H1 (cell line): ENCODE results near the gene CHST12. TPM values are rescaled to one million over a fixed set of nuclear protein-coding genes. Genes with fewer than 3 reads are reported as not detected.

Experiments
- CBX5 ChIP-seq: fragments of 300-800, 300-1000 bp; sonication (generic); IDR thresholded peaks from 2 replicates; pipeline ENCODE4 v1.7.1; 2016; ENCODE audit warnings: antibody characterized with exemption, low read length, low read depth
- SIRT6 ChIP-seq: IDR thresholded peaks from one replicate; pipeline ENCODE4 v1.7.1; 2012; ENCODE audit warnings: low read length, inconsistent platforms
- polyA plus RNA-seq, 7 experiments: library from polyadenylated mRNA; depleted of rRNA in 3 of 7; stranded (reverse) in 5 of 7; unstranded in 2 of 7; fragments of >200 nt in 5 of 7; fragments of 200-250 nt in 2 of 7; gene quantifications; 1 replicate in 5 of 7; 2 replicates in 1 of 7; 4 replicates in 1 of 7; pipeline versions ENCODE4 v1.2.1 to v1.2.3, GENCODE V29; 2011 to 2013; ENCODE audit warnings: missing spikeins in 2 of 7, mixed read lengths in 2 of 7
- total RNA-seq: library from RNA; stranded (reverse); fragmentation: NEBNext Ultra II Directional; extraction: Animal tissue kit (Norgen Biotek cat#: 25700); gene quantifications from 2 replicates; pipeline ENCODE4 v1.2.1, GENCODE V29; 2021
- TF ChIP-seq, protein P1 (sequence below): fragments of 300-600 bp; sonication (generic); IDR thresholded peaks from 2 replicates; pipeline ENCODE4 v1.7.1; 2012; ENCODE audit warnings: low read length, moderate library complexity, mild to moderate bottlenecking, inconsistent platforms; ENCODE audit not compliant: insufficient replicate concordance

CHST12 gene
- total and polyA plus RNA-seq, 2 of the 8 experiments (the other 6 are each of a cell fraction or from before 2014, with no cell fraction given): 13.4 to 24.1 TPM

DNA sequence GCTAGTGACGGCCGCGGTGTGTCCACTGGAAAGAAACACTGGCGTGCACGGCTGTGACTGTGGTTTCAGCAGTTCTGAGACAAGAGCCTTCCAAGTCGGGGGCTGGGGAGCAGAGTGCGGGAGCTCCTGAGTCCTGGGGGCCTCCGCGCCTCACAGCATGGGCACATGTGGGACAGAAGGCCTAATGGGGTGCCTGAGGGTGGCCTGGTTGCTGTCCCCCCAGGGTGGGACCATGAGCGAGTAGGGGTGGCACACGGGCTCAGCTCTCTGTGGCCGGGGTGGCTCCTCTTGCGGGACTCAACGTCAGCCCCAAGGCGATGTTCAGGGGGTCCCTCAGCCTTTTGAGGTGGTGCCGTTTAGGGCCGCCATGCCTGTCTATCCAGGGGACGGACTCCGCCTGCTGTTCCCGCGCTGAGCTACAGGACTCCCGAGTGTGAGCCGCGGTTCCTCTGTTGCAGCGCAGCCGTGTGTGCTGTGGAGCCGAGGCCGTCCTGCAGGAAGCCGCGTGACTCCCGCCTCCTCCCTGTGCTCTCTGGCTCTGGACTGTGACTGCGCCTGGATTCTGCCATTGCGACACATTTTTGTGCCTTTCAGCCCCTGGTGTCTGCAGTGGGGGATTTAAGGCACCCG lies 23.5 kb upstream of the CHST12 start (continued):
- TF ChIP-seq, protein P1, sequence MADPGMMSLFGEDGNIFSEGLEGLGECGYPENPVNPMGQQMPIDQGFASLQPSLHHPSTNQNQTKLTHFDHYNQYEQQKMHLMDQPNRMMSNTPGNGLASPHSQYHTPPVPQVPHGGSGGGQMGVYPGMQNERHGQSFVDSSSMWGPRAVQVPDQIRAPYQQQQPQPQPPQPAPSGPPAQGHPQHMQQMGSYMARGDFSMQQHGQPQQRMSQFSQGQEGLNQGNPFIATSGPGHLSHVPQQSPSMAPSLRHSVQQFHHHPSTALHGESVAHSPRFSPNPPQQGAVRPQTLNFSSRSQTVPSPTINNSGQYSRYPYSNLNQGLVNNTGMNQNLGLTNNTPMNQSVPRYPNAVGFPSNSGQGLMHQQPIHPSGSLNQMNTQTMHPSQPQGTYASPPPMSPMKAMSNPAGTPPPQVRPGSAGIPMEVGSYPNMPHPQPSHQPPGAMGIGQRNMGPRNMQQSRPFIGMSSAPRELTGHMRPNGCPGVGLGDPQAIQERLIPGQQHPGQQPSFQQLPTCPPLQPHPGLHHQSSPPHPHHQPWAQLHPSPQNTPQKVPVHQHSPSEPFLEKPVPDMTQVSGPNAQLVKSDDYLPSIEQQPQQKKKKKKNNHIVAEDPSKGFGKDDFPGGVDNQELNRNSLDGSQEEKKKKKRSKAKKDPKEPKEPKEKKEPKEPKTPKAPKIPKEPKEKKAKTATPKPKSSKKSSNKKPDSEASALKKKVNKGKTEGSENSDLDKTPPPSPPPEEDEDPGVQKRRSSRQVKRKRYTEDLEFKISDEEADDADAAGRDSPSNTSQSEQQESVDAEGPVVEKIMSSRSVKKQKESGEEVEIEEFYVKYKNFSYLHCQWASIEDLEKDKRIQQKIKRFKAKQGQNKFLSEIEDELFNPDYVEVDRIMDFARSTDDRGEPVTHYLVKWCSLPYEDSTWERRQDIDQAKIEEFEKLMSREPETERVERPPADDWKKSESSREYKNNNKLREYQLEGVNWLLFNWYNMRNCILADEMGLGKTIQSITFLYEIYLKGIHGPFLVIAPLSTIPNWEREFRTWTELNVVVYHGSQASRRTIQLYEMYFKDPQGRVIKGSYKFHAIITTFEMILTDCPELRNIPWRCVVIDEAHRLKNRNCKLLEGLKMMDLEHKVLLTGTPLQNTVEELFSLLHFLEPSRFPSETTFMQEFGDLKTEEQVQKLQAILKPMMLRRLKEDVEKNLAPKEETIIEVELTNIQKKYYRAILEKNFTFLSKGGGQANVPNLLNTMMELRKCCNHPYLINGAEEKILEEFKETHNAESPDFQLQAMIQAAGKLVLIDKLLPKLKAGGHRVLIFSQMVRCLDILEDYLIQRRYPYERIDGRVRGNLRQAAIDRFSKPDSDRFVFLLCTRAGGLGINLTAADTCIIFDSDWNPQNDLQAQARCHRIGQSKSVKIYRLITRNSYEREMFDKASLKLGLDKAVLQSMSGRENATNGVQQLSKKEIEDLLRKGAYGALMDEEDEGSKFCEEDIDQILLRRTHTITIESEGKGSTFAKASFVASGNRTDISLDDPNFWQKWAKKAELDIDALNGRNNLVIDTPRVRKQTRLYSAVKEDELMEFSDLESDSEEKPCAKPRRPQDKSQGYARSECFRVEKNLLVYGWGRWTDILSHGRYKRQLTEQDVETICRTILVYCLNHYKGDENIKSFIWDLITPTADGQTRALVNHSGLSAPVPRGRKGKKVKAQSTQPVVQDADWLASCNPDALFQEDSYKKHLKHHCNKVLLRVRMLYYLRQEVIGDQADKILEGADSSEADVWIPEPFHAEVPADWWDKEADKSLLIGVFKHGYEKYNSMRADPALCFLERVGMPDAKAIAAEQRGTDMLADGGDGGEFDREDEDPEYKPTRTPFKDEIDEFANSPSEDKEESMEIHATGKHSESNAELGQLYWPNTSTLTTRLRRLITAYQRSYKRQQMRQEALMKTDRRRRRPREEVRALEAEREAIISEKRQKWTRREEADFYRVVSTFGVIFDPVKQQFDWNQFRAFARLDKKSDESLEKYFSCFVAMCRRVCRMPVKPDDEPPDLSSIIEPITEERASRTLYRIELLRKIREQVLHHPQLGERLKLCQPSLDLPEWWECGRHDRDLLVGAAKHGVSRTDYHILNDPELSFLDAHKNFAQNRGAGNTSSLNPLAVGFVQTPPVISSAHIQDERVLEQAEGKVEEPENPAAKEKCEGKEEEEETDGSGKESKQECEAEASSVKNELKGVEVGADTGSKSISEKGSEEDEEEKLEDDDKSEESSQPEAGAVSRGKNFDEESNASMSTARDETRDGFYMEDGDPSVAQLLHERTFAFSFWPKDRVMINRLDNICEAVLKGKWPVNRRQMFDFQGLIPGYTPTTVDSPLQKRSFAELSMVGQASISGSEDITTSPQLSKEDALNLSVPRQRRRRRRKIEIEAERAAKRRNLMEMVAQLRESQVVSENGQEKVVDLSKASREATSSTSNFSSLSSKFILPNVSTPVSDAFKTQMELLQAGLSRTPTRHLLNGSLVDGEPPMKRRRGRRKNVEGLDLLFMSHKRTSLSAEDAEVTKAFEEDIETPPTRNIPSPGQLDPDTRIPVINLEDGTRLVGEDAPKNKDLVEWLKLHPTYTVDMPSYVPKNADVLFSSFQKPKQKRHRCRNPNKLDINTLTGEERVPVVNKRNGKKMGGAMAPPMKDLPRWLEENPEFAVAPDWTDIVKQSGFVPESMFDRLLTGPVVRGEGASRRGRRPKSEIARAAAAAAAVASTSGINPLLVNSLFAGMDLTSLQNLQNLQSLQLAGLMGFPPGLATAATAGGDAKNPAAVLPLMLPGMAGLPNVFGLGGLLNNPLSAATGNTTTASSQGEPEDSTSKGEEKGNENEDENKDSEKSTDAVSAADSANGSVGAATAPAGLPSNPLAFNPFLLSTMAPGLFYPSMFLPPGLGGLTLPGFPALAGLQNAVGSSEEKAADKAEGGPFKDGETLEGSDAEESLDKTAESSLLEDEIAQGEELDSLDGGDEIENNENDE: no peak
- TF ChIP-seq CBX5: no peak
- TF ChIP-seq SIRT6: no peak
- TF ChIP-seq, all 59 proteins: peak for 0
